Measurements from ENCODE around the gene ARVCF. TPM values are rescaled to one million over a fixed set of nuclear protein-coding genes. Genes with fewer than 3 reads are reported as not detected.

ARVCF gene
- total and polyA plus RNA-seq, 9 of the 15 experiments (the other 6 are each of a cell fraction or from before 2014, with no cell fraction given): 0.03 to 97.4 (median 15.6) TPM

- TF ChIP-seq RREB1 (CRISPR knock-in tag; IDR thresholded peaks at IDR 0.05) (peak; percentile 51; the same call in 1 of the 2 replicates), PATZ1 (CRISPR knock-in tag; IDR thresholded peaks at IDR 0.05; ENCODE audit: borderline replicate concordance) (0 out of 2 replicates have a peak, but pooled peaks have one; percentile 79), MCM5 (IDR thresholded peaks at IDR 0.05; ENCODE audit: low read depth) (no peak), RBBP5 (IDR thresholded peaks at IDR 0.05; ENCODE audit: borderline replicate concordance, insufficient read depth, low read length, poor library complexity, severe bottlenecking) (peak; percentile 97), SAP30 (IDR thresholded peaks at IDR 0.05; ENCODE audit: borderline replicate concordance, insufficient read depth, low read depth, low read length, poor library complexity, severe bottlenecking) (peak; percentile 83), ZNF740 (CRISPR knock-in tag; IDR thresholded peaks at IDR 0.05) (no peak), ZNF740 (tag; IDR thresholded peaks at IDR 0.05) (peak; percentile 75 to 94; a peak in 3 of 4 replicates), HOMEZ (CRISPR knock-in tag; IDR thresholded peaks at IDR 0.05) (peak; percentile 13; the same call in 1 of the 2 replicates), STAT6 (CRISPR knock-in tag; IDR thresholded peaks at IDR 0.05) (no peak), HDAC2 (IDR thresholded peaks at IDR 0.05) (no peak)
Observed at GRCh38 chr22:19941365-19942082, 75.1 kb downstream of the ARVCF start, which contains the start of the genes COMT and TXNRD2 (continued).

All from K562 (cell line).